Neural progenitor cell (in vitro differentiated cells): ENCODE data around the gene FGF7.

Experiments used
- CTCF ChIP-seq: fragments of 200-600 bp; sonication (generic); IDR thresholded peaks from 2 replicates; pipeline ENCODE4 v1.5.1; 2017; ENCODE audit warnings: antibody characterized with exemption, mild to moderate bottlenecking
- EZH2 ChIP-seq: fragments of 200-600 bp; sonication (generic); IDR thresholded peaks from 2 replicates; pipeline ENCODE4 v1.6.1; 2017; ENCODE audit warnings: antibody characterized with exemption, mild to moderate bottlenecking, moderate library complexity
- EZH2phosphoT487 ChIP-seq: fragments of 200-600 bp; sonication (generic); IDR thresholded peaks from 2 replicates; pipeline ENCODE4 v1.6.1; 2017; ENCODE audit warnings: antibody characterized with exemption

GRCh38 chr15:49435174-49435573 lies 12.1 kb downstream of the FGF7 start:
- no peak for TF ChIP-seq CTCF
- TF ChIP-seq EZH2 = no peak
- TF ChIP-seq EZH2phosphoT487 = no peak
